ENCODE data around the gene DAAM1. TPM values are rescaled to one million over a fixed set of nuclear protein-coding genes. Genes with fewer than 3 reads are reported as not detected.

The DAAM1 gene
- total RNA-seq, result 232 TPM

DNA sequence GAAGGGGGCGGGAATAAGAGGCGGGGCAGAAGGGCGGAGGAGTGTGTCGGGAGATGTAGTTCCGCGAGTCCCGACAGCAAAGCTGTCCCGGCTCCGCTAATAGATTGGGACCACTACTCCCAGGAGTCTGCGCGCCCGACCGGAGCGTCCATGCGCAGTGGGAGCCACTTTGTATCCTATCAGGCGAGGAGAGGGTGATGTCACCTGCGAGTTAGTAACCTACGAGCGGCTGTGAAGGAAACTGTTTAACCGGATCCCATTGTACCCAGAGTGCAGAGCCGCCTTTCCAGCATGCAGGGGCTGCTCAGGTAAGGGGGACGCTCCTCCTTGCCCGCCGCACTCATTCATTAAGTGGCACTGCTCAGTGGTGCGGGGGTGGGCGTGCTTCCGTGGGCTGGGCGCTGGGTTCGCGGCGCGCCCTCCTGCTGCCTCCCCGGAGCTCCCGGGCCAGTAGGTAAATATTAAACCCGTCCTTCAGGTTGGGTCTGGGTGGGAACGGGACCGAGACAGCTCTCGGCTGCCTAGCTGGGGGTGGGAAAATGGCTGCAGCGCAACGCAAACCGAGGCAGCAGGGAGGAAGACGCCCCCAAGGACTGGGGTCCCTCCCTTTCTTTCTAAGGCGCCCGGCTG lies at the start of gene DAAM1:
Gene DAAM1, plus strand, starts transcription at position 207 of the 630 bp plus-strand sequence. CDS start 74,811 bp downstream, outside the sequence.
- no peak for FAIRE-seq
- peak; percentile 92 to 93 for DNase-seq (ENCODE audit: low spot score in 2 of 2)

DNA sequence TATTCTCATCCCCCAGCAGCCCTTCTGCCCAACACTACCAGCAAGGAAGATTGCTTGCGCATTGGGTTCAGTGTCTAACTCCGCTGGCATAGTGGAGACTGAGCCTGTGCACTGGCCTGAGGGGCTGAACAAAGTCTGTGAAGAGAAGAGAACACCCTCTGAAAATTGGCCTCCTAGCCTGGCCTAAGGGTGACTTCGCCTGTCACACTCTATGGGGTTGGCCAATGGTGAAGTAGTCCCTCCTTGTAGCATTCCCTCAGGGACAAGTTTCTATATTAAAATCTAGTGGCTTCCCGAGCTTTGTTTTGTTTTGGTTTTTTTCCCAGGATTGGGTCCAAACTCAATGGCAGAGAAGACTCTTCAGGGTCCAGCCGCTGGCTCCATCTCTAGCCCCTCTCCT lies 49.1 kb upstream of the DAAM1 start:
- FAIRE-seq (no peak), DNase-seq (ENCODE audit: low spot score in 2 of 2) (no peak)

DNA sequence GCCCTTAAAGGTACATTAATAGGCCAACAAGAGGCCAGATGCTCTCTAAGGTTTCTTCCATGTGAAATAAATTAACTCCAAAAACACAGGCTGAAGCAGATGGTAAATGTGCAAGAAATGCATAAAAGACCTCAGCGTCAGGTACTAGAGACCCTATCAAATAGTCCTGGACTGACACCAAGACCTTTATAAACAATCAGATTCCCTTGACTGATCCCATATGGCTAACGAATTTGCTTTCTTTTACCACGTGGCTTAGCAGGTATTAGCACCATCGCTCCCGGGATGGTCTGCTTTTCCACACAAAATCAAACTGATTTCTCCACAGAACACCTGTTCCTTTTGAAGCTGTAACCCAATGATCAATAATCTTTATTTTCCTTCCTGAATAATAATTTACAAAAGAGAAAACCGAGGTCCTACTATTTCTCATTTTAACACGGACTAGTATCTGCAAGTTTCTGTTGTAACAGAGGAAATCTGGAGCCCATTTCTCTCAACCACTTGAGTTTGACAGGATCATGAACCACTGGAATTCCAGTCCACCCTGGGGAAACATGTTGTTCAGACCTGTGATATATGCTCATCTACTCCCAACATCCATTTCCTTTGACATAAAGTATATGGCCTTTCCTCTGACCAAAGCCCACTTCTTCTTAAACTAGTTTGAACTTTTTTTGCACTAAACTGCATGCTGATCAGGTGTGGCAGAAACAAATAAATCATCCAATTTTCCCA lies 48.2 kb upstream of the DAAM1 start:
- FAIRE-seq (no peak), DNase-seq (ENCODE audit: low spot score in 2 of 2) (no peak)

DNA sequence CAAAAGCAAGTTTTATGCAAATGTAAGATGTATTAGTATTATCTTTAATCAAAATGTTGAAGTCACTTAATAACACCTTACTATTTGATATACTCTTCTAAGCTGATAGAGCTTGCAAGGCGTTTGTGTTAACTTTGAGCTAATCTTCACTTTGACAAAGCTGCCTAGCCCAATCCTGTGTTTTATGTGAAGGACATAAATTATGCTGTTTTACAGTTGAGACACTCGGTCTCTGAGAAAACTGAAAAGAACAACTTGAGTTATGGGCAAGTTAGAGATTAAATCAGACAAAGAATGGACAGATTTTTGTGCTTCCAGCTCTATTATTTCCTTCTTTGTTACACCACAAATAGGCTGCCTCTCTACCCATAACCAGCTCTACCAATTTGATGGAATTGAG lies 42.0 kb upstream of the DAAM1 start:
- no peak for DNase-seq (ENCODE audit: low spot score in 2 of 2)
- FAIRE-seq, result no peak

DNA sequence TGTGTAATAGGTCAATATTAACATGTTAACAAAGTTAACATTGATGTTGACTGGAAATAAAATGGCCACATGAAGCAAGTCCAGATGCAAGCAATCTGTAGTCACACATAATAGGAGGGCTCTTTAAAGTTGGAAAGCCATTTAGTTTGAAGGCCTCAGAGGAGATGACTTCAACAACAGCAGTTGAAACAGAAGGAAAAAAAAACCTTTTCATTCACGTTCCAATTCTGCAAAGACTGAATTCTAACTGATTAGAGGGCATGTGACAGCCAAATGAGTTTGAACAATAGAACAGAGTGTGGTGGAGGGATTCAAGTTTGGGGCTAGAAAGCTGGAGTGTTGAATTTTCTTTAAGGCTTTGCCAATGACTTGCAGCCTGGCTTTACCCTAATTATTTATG lies 41.5 kb upstream of the DAAM1 start:
- no peak for FAIRE-seq

DNA sequence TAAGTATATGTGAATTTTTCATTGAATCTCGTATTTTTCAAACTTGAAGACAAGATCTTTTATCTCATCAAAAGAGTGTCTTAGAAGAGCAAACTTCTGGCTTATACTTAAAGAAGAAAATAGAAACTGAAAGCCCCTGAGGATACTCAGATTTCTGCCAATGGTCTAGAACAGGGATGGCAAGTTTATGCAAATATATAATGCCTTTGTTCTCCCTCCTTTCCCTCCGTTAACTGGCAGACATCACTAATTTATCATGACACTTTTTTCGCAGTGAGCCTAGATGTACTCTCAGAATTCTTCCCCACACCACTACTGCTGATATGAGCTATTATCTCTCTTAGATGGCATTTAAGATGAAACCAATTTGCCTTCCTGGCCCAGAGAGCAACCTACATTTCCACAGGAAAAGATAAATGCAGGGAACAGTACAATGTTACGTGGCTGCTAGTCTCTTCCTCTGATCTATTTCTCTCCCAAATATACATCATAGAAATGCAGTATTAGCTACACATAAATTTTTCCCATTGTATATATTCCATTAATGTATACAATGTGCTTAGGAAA lies 40.0 kb upstream of the DAAM1 start:
- DNase-seq (ENCODE audit: low spot score in 2 of 2), result no peak
- no peak for FAIRE-seq

More for the DNA sequence above, 41.5 kb upstream of the DAAM1 start:
- DNase-seq (ENCODE audit: low spot score in 2 of 2), result no peak

DNA sequence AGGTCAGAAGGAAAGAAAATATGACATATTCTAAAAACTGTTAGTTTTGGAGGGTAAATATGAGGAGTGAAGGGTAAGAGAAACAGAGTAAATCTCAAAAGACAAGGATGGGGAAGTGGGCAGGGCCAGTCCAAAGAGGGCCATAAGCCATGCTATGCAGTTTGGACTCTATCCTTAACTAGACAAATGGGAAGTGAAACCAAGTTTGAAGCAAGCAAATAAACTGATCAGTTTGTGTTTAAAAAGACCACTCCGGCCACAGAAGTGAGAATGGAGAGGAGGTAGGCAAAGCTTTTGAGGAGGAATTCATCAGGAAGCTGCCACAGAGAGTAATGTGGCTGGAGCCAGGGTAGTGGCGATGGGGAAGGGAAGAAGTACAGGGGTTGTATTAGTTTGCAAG lies 37.5 kb upstream of the DAAM1 start:
- DNase-seq (ENCODE audit: low spot score in 2 of 2) (no peak), FAIRE-seq (no peak)

DNA sequence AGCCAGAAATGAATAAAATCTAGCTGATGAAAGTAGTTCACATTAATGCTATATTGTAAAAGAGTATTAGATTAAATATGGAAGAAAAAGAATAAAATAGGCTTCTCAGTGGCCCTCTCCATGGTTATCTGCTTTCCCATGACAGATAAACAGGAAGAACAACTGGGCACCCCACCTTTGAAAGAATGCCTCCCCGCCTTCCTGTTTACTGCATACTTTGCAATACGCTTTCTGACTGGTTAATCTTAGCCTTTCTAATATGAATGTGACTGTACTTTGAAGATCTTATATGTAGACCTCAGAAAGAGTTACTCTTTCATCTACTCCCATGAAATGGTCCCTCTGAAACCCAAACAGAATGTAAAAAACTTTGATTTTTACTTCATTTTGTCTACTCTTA lies 34.1 kb upstream of the DAAM1 start:
- FAIRE-seq (no peak), DNase-seq (ENCODE audit: low spot score in 2 of 2) (no peak)

DNA sequence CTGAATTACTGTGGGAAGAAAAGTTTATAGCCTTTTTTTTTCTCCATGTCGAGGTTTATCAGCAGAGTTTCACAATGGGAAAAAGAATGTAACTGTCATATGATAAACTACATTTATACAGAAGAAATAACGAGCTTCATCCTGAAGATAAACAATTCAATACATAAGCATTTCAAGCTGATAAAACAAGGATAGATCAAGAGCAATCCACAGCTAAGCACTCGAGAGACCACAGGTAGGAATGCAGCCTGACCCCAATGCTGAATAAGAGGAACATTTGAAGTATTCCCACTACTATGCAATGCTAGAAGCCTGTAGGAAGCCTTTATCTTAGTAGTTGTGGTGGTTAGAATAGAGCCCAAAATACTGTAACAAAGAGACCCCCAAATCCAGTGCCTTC lies 32.6 kb upstream of the DAAM1 start:
- FAIRE-seq (no peak), DNase-seq (ENCODE audit: low spot score in 2 of 2) (no peak)

DNA sequence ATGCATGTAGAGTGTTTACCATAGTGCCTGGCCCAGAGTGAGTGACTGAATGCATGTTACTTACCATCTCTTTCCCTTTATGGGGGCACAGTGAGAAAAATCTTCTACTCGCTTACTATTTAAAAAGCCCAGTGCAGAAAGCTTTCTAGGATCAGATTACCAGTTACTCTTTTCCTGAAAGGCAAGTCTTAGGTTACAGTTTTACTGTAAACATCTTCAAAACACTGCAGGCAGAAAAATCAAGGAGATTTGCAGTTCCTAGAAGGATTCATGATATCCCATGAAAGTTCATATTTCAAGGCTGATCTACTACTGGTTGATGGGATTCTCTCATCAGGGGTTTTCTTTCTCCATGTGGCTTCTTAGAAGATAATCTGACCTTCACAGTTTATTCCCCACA lies 29.3 kb upstream of the DAAM1 start:
- DNase-seq (ENCODE audit: low spot score in 2 of 2) (no peak), FAIRE-seq (no peak)

DNA sequence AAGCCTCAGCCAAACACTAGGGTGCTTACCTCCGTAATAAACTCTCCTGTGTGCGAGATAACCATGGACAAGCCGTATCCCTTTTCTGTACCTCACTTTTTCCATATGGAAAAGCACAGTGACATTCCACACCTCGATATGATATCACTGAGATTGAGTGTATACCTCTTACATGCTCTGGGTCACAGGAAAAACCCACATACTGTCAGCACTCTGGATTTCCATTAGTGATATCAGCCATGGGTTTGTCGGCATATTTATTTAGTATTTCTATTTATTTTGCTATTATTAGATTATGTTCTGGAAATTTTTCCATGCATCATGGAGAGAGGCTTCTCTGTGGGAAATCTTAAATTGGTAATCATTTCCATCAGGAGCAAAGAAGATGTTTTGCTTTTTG lies 28.0 kb upstream of the DAAM1 start:
- no peak for DNase-seq (ENCODE audit: low spot score in 2 of 2)
- no peak for FAIRE-seq

DNA sequence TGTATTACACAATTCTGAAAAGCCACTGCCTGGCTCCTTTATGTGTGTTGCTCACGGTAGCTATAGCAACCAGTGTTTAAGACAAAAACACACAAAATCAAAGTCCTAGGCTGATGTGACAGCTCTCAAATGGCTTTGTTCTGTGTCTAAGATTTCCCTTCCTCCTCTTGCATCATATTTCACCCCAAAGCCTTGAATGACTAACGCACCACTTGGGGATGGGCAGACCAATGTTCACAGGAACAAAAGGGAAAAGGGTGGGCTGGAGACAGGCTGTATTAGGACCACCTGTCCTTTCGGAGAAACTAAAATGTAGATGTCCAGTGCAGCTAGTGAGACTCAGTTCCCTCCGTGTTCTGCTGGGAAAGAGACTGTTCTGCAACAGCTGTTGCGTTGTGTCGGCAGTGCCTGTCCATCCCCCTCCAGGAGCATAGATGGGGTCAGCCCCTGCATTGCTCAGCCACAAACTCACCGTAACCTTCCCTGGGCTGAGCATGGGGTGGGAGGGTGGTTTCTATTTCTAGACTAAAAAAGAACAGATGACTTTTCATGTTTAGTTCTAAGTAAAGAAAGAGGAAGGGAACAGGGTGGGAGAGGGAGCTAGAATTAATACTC lies 26.8 kb upstream of the DAAM1 start:
- no peak for FAIRE-seq
- peak in 1 of 2 donors; percentile 19 for DNase-seq (ENCODE audit: low spot score in 2 of 2)

DNA sequence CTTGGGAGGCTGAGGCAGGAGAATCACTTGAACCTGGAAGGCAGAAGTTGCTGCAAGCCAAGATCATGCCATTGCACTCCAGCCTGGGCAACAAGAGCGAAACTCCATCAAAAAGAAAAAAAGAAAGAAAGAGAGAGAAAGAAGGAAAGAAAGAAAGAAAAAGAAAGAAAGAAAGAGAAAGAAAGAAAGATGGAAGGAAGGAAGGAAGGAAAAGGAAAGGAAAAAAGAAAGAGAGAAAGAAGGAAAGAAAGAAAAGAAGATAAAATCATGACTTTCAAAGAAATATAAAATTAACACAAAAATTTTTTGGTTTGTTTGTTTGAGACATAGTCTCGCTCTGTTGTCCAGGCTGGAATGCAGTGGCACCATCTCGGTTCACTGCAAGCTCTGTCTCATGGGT lies 22.2 kb upstream of the DAAM1 start:
- DNase-seq (ENCODE audit: low spot score in 2 of 2) (no peak), FAIRE-seq (no peak)

DNA sequence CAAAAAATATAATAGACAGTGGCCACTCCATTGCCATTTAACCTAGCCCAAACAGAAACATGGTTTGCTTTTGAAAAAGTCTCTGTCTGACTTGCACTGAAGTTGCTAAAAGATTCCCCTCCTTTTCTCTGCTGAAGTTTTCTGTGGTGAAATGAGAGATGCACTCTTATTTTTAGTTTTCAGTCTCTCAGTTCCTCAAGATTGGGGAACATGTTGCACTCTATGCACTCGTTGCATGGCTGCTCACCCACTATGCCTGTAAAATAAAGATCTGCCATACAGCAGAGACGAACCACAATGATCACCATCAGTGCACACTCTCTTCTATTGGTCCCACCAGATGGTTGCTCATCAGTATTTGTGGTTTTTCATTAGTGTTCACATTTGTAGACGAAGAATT lies 13.1 kb upstream of the DAAM1 start:
- FAIRE-seq (no peak), DNase-seq (ENCODE audit: low spot score in 2 of 2) (no peak)

DNA sequence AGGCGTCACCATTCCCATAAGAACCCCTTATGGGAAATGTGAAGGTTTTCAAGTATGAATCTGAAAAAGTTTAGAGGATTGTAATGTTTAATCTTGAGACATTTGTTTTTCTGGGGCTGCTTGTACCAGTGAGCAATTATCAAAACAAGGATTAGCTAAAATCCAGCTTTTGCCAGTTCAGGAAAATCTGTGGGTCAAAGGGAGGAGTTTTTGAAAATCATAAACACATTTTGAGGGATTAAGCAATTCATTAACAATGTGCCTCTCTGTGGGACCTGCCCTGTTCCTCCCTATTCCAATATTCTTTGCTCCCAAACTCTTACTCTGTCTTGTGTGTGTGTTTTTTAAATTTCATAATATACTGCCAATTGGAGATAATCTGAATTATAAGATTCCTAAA lies 11.7 kb upstream of the DAAM1 start:
- FAIRE-seq, result no peak
- no peak for DNase-seq (ENCODE audit: low spot score in 2 of 2)

DNA sequence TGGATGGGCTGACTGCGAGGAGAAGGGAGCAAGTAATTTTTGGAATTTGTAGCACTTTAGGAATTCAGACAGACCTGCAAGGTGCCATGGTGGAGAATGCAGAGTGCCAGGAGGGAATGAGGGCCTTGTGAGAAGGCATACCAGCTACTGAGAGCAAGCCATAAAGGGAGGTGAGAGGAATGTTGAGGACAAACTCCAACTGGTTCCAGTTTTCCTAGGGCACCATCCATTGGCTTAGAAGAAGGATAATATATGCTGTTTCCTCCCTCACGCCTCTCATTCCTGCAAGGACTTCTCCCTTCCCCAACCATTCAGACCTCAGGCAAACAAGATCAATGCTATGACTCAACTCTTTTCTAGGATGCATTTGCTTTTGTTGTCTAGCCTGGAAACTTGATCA lies 11.2 kb upstream of the DAAM1 start:
- DNase-seq (ENCODE audit: low spot score in 2 of 2), result no peak
- FAIRE-seq, result no peak

DNA sequence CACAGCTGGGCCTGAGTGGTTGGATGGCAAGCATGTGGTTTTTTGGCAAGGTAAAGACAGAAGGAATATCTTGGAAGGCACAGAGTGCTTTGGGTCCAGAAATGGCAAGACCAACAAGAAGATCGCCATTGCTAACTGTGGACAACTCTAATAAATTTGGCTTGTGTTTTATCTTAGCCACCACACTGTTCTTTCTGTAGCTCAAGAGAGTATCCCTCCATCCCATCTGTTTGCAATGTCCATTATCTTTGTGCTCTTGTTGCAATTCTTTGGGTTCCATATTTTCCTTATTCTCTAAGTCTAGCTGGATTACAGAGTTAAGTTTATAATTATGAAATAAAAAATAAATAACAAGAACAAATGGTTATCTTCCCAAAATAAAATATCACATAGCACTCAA lies 6.7 kb upstream of the DAAM1 start:
- FAIRE-seq (no peak), DNase-seq (ENCODE audit: low spot score in 2 of 2) (no peak)

DNA sequence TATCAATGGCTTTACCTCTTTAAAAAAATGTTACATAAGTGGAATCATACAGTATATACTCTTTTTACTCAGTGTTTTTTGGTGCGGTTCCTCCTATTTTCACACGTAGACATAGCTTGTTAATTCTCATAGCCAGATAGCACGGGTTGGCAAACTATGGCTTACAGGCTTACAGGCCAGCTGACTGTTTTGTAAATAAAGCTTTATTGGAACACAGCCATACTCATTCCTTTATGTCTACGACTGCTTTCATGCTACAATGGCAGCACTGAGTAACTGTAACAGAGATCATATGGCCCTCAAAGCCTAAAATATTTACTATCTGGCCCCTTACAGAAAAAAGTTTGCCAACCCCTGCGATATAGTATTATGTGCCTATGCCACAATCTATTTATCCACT lies 5.8 kb upstream of the DAAM1 start:
- FAIRE-seq, result no peak
- DNase-seq (ENCODE audit: low spot score in 2 of 2), result no peak

DNA sequence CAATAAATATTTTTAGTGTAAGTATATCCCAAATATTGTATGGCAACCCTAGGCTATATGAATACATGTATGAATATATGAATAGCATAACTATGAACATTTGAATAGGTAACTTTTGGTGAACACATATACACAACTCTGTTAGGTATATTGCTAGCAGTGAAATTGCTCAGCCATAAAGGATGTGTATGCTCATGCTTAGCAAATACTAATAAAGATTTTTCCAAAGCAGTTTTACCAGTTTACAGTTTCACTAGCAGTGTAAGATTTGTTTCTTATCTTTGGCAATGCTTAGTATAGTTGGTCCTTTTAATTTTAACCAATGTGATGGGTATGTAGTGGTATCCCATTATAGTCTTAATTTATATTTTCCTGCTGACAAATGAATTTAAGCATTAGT lies 5.3 kb upstream of the DAAM1 start:
- FAIRE-seq, result no peak
- DNase-seq (ENCODE audit: low spot score in 2 of 2), result no peak

DNA sequence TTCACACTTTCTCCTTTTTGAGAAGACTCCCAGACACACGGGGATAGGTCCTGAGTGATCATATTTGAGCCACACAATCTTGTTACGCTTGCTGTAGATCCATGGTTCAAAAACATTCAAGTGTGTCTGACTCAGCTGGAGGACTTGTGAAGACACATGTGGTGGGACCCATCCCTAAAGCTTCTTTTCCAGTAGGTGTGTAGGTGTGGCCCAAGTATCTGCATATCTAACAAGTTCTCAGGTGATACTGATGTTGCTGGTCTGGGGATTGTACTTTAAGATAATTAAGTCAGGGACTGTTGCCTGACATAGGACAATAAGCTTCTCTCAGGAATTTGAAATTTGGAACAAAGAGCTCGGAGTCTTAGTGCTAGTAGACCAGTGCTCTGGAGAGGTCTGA lies 4.1 kb upstream of the DAAM1 start:
- DNase-seq (ENCODE audit: low spot score in 2 of 2), result no peak
- FAIRE-seq, result no peak

DNA sequence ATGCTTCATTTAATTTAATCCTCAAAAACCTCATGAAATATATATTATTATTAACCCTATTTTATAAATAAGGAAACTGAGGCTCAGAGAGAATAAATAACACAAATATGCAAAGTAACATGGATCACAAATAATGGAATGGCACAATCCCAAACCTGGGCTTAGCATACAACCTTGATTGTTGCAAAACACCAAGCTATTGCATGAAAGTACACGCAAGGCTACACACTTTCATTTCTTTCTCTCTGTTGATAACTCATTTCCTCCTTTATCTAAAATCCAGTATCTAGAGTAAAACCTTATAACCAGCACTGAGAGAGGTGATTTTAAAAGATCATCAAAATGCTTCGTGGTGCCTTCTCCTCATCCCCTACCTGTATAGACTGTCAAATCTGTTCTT lies 2.8 kb upstream of the DAAM1 start:
- DNase-seq (ENCODE audit: low spot score in 2 of 2) (no peak), FAIRE-seq (no peak)

DNA sequence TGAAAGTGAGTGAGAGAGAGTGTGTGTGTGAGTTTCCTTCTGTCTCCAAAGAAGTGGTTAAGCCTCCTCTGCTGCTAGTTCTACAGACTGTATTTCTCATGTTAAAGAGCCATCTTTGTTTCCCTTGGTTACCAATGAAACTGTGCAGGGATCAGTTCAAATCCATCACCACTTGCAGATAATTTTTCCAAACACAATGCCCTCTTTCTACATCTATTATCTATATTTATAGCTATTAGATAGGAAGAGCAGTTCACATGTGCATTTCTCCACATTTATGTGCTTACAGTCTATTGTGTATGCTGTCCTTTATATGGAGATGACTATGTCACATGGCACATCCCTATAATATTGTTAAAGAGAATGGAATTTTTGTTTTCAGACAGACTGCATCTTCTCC lies 2.2 kb upstream of the DAAM1 start:
- no peak for DNase-seq (ENCODE audit: low spot score in 2 of 2)
- FAIRE-seq, result no peak
